ENCODE measurements around the gene ZNF793. TPM values are rescaled to one million over a fixed set of nuclear protein-coding genes. Genes with fewer than 3 reads are reported as not detected.

The ZNF793 gene
- total and polyA plus RNA-seq, 10 of the 15 experiments (the other 5 are each of a cell fraction or from before 2014, with no cell fraction given), result 0.10 to 1.1 (median 0.30) TPM

- no peak for TF ChIP-seq E4F1 (IDR thresholded peaks at IDR 0.05; ENCODE audit: borderline replicate concordance, partially characterized antibody)
- TF ChIP-seq SP1 (IDR thresholded peaks at IDR 0.05; ENCODE audit: low read depth, low read length), result no peak
- no peak for TF ChIP-seq CHD4 (IDR thresholded peaks at IDR 0.05)
Measured at GRCh38 chr19:37492213-37492612, 14.5 kb upstream of the ZNF793 start (continued).

- peak overlapping the region; percentile 73 for H3K9ac ChIP-seq (ENCODE audit: control insufficient read depth, insufficient read depth, low read length)
- TF ChIP-seq CUX1 (IDR thresholded peaks at IDR 0.05; ENCODE audit: insufficient replicate concordance, low read depth, low read length) (no peak), BCL11A (IDR thresholded peaks at IDR 0.05; ENCODE audit: low read depth, low read length) (no peak), PBX3 (IDR thresholded peaks at IDR 0.05; ENCODE audit: insufficient replicate concordance, low read depth, low read length) (no peak), ZNF24 (IDR thresholded peaks at IDR 0.05) (no peak), SUPT20H (IDR thresholded peaks at IDR 0.05; ENCODE audit: borderline replicate concordance, control insufficient read depth, low read depth, low read length) (no peak), BRCA1 (IDR thresholded peaks at IDR 0.05; ENCODE audit: low read depth, low read length) (no peak), HDGF (IDR thresholded peaks at IDR 0.05) (no peak), ZBED1 (IDR thresholded peaks at IDR 0.05; ENCODE audit: borderline replicate concordance) (no peak), PKNOX1 (IDR thresholded peaks at IDR 0.05) (no peak), ETV6 (conservative IDR thresholded peaks at IDR 0.05 in 1 of 2, IDR thresholded peaks at IDR 0.05 in 1 of 2; ENCODE audit: borderline replicate concordance in 1 of 2, low read depth in 1 of 2) (no peak), MTA2 (IDR thresholded peaks at IDR 0.05; ENCODE audit: low read depth) (no peak)
Measured at GRCh38 chr19:37505958-37506386, 767 bp upstream of the ZNF793 start.

More at GRCh38 chr19:37505958-37506386, 767 bp upstream of the ZNF793 start:
- Histone ChIP-seq H3K4me3 (peak overlapping the region; percentile 71), H3K4me2 (ENCODE audit: control insufficient read depth, insufficient read depth) (peak overlapping the region; percentile 81), H4K20me1 (ENCODE audit: control insufficient read depth, insufficient read depth) (no peaks in the 10 kb centered on the region), H3K9me3 (replicated peaks; ENCODE audit: control insufficient read depth, insufficient read depth, low read length) (peaks cover 13% of the 10 kb centered on the region), H3K27me3 (replicated peaks in 1 of 2; ENCODE audit: control insufficient read depth in 2 of 2, insufficient read depth in 2 of 2, low read length in 1 of 2) (no peaks in the 10 kb centered on the region), H3K4me1 (ENCODE audit: control insufficient read depth, insufficient read depth, low read length) (no peaks in the 10 kb centered on the region), H3K27ac (ENCODE audit: control insufficient read depth, insufficient read depth) (peak overlapping the region; percentile 74), H2AFZ (ENCODE audit: control insufficient read depth, low read depth, low read length) (peak overlapping the region; percentile 92), H3K36me3 (ENCODE audit: control insufficient read depth in 2 of 2, insufficient read depth in 2 of 2, low read length in 1 of 2) (no peaks in the 10 kb centered on the region), H3K79me2 (ENCODE audit: control insufficient read depth, insufficient read depth, low read length) (no peaks in the 10 kb centered on the region)
- ATAC-seq (no peak), FAIRE-seq (no peak), DNase-seq (ENCODE audit: low read depth, low spot score) (no peak)
- ChIA-PET SMC1A (ENCODE audit: uncharacterized antibody, unreplicated experiment) (no interaction called here), RAD21 (ENCODE audit: unreplicated experiment) (no interaction called here), CTCF (no interaction called here), POLR2A (no interaction called here)
- in situ Hi-C loops (cut with MboI) (no loop called here), intact Hi-C loops (cut with micrococcal nuclease; ENCODE audit: unreplicated experiment) (no loop called here)
- 13% methylated on average over 12 of the region's 12 CpGs for WGBS (ENCODE audit: insufficient coverage, insufficient replicate concordance, low lambda C conversion rate, missing lambda C conversion rate)
- BruUV-seq (replicated peaks), result no TSS peak
